ENCODE results near the gene PCGF1. TPM values are rescaled to one million over a fixed set of nuclear protein-coding genes. Genes with fewer than 3 reads are reported as not detected.

The PCGF1 gene
- total and polyA plus RNA-seq, 9 of the 15 experiments (the other 6 are each of a cell fraction or from before 2014, with no cell fraction given), result 20.3 to 45.7 (median 29.3) TPM

- no peak; the same call in 1 of the 2 replicates for TF ChIP-seq ZNF24 (IDR thresholded peaks at IDR 0.05)
- peak; percentile 54 for TF ChIP-seq HNRNPLL (IDR thresholded peaks at IDR 0.05; ENCODE audit: low read depth, low read length, poor library complexity, severe bottlenecking)
- TF ChIP-seq ETS2 (tag; IDR thresholded peaks at IDR 0.05; ENCODE audit: borderline replicate concordance, poor library complexity, severe bottlenecking), result no peak
- peak; percentile 88 for TF ChIP-seq NKRF (IDR thresholded peaks at IDR 0.05; ENCODE audit: borderline replicate concordance)
- TF ChIP-seq ZNF668 (CRISPR knock-in tag; IDR thresholded peaks at IDR 0.05), result no peak
- TF ChIP-seq CREB3L1 (IDR thresholded peaks at IDR 0.05; ENCODE audit: borderline replicate concordance, low read depth), result 0 out of 2 replicates have a peak, but pooled peaks have one; percentile 59
- peak; percentile 97 for TF ChIP-seq ETV1 (tag; conservative IDR thresholded peaks at IDR 0.05; ENCODE audit: low read depth)
- TF ChIP-seq, protein P1, sequence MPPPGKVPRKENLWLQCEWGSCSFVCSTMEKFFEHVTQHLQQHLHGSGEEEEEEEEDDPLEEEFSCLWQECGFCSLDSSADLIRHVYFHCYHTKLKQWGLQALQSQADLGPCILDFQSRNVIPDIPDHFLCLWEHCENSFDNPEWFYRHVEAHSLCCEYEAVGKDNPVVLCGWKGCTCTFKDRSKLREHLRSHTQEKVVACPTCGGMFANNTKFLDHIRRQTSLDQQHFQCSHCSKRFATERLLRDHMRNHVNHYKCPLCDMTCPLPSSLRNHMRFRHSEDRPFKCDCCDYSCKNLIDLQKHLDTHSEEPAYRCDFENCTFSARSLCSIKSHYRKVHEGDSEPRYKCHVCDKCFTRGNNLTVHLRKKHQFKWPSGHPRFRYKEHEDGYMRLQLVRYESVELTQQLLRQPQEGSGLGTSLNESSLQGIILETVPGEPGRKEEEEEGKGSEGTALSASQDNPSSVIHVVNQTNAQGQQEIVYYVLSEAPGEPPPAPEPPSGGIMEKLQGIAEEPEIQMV (tag; conservative IDR thresholded peaks at IDR 0.05; ENCODE audit: low read depth), result 0 out of 2 replicates have a peak, but pooled peaks have one; percentile 52
- peak; percentile 59 for TF ChIP-seq FOXJ2 (tag; IDR thresholded peaks at IDR 0.05)
- TF ChIP-seq MAX (CRISPR knock-in tag; IDR thresholded peaks at IDR 0.05), result peak; percentile 68; the same call in 1 of the 2 replicates
- TF ChIP-seq MYBL2 (IDR thresholded peaks at IDR 0.05; ENCODE audit: low read depth), result no peak
- no peak for TF ChIP-seq MYBL2 (CRISPR knock-in tag; IDR thresholded peaks at IDR 0.05; ENCODE audit: borderline replicate concordance)
- peak; percentile 32; the same call in 1 of the 2 replicates for TF ChIP-seq FOSL1 (tag; conservative IDR thresholded peaks at IDR 0.05)
- TF ChIP-seq FIP1L1 (IDR thresholded peaks at IDR 0.05; ENCODE audit: low read depth, low read length, poor library complexity, severe bottlenecking), result no peak
- 0 out of 2 replicates have a peak, but pooled peaks have one; percentile 49 for TF ChIP-seq NFATC3 (IDR thresholded peaks at IDR 0.05)
Observed at GRCh38 chr2:74472086-74472944, 35.2 kb downstream of the PCGF1 start, which contains the start of gene MRPL53 (continued).

Measured in K562 (cell line).